ENCODE data around the gene SENP7. TPM values are rescaled to one million over a fixed set of nuclear protein-coding genes. Genes with fewer than 3 reads are reported as not detected.

SENP7 gene
- total and polyA plus RNA-seq, 2 donors = 29.6 to 37.7 TPM

GRCh38 chr3:101423984-101424888 lies 88.8 kb downstream of the SENP7 start:
- Histone ChIP-seq H3K4me3 (ENCODE audit: low read length in 2 of 2) (no peak overlapping the region), H3K27me3 (ENCODE audit: control insufficient read depth in 2 of 2, insufficient read depth in 1 of 2, low read length in 1 of 2) (no peaks in the 10 kb centered on the region), H3K36me3 (ENCODE audit: control insufficient read depth in 2 of 2, insufficient read depth in 2 of 2, low read length in 1 of 2) (no peaks in the 10 kb centered on the region), H3K4me1 (ENCODE audit: control insufficient read depth in 2 of 2, insufficient read depth in 2 of 2, low read length in 2 of 2) (peaks cover 5% of the 10 kb centered on the region in 2 donors), H3K9me3 (ENCODE audit: control insufficient read depth in 2 of 2, insufficient read depth in 1 of 2, low read length in 1 of 2) (peaks cover 0 to 17% of the 10 kb centered on the region in 2 donors), H3K27ac (ENCODE audit: low read depth in 1 of 2, low read length in 1 of 2) (no peak overlapping the region)
- DNase-seq (ENCODE audit: low read depth in 6 of 9, low spot score in 9 of 9) = no peak
- 95% methylated on average over 11 of the region's 11 CpGs for WGBS

DNA sequence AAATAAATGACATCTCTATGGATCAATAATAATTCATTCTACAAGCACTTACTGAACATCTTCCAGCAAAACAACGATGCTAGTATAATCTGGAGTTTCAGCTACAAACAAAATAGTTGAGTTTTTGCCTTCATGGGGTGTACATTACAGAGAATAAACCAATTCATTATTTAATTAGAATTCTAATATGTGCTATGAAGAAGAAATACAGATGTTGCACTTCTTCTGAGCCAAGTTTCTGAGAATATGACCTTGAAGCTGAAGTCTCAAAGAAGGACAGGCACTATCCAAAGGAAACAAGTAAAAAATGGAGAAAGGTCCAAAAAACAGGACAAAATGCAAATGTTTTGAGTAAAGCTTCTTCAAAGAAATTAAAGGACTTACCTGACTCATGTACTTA lies 94.2 kb downstream of the SENP7 start:
- peaks cover 0 to 6% of the 10 kb centered on the region in 2 donors for H3K9me3 ChIP-seq (ENCODE audit: control insufficient read depth in 2 of 2, insufficient read depth in 1 of 2, low read length in 1 of 2)
- H3K4me3 ChIP-seq (ENCODE audit: low read length in 2 of 2) = no peak overlapping the region
- H3K27ac ChIP-seq (ENCODE audit: low read depth in 1 of 2, low read length in 1 of 2) = no peak overlapping the region
- WGBS = 98% methylated on average over 1 of the region's 1 CpG
- no peaks in the 10 kb centered on the region for H3K27me3 ChIP-seq (ENCODE audit: control insufficient read depth in 2 of 2, insufficient read depth in 1 of 2, low read length in 1 of 2)
- no peak for DNase-seq (ENCODE audit: low read depth in 6 of 9, low spot score in 9 of 9)
- H3K36me3 ChIP-seq (ENCODE audit: control insufficient read depth in 2 of 2, insufficient read depth in 2 of 2, low read length in 1 of 2) = peaks cover 2 to 6% of the 10 kb centered on the region in 2 donors
- peaks cover 0 to 6% of the 10 kb centered on the region in 2 donors for H3K4me1 ChIP-seq (ENCODE audit: control insufficient read depth in 2 of 2, insufficient read depth in 2 of 2, low read length in 2 of 2)

DNA sequence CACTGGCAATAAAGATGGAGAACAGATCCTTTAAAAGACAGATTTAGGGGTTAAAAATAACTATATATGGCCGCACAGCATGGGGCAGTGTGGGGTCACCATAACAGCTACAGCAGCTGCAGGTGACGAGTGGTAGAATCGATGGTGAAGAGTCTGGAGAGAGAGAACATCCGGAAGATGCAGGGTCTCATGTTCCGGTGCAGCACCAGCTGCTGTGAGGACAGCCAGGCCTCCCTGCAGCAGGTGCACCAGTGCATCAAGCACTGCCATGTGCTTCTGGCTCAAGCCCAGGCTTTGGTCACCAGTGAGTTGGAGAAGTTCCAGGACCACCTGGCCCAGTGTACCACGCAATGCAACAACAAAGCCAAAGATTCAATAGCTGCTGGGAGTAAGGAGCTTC lies 98.9 kb downstream of the SENP7 start:
- WGBS = 89% methylated on average over 6 of the region's 6 CpGs

DNA sequence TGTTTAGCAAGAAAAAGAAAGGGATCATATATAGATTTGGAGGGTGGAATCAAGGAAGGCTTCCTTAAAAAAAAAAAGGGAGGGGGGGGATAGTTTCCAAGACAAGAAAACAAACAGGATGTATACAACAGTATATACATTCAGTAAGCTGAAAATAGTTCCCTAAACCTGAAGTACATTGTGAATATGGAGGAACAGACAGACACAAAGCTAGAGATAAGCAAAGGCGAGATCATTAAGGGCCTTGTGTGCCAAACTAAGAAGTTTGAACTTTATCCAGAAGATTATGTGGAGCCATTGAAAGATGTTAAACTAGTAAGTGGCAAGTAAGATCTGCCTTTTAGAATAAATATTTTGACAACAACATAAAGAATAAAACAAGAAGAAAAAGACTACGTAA lies 99.4 kb downstream of the SENP7 start:
- DNase-seq (ENCODE audit: low read depth in 6 of 9, low spot score in 9 of 9) = no peak
- H3K4me1 ChIP-seq (ENCODE audit: control insufficient read depth in 2 of 2, insufficient read depth in 2 of 2, low read length in 2 of 2) = peaks cover 0 to 6% of the 10 kb centered on the region in 2 donors
- WGBS = 97% methylated on average over 2 of the region's 2 CpGs
- H3K27ac ChIP-seq (ENCODE audit: low read depth in 1 of 2, low read length in 1 of 2) = no peak overlapping the region
- no peak overlapping the region for H3K4me3 ChIP-seq (ENCODE audit: low read length in 2 of 2)
- H3K27me3 ChIP-seq (ENCODE audit: control insufficient read depth in 2 of 2, insufficient read depth in 1 of 2, low read length in 1 of 2) = no peaks in the 10 kb centered on the region
- peaks cover 2 to 6% of the 10 kb centered on the region in 2 donors for H3K36me3 ChIP-seq (ENCODE audit: control insufficient read depth in 2 of 2, insufficient read depth in 2 of 2, low read length in 1 of 2)
- no peaks in the 10 kb centered on the region for H3K9me3 ChIP-seq (ENCODE audit: control insufficient read depth in 2 of 2, insufficient read depth in 1 of 2, low read length in 1 of 2)

More for the DNA sequence above, 98.9 kb downstream of the SENP7 start:
- Histone ChIP-seq H3K9me3 (ENCODE audit: control insufficient read depth in 2 of 2, insufficient read depth in 1 of 2, low read length in 1 of 2) (no peaks in the 10 kb centered on the region), H3K4me1 (ENCODE audit: control insufficient read depth in 2 of 2, insufficient read depth in 2 of 2, low read length in 2 of 2) (peaks cover 0 to 6% of the 10 kb centered on the region in 2 donors), H3K4me3 (ENCODE audit: low read length in 2 of 2) (no peak overlapping the region), H3K27ac (ENCODE audit: low read depth in 1 of 2, low read length in 1 of 2) (no peak overlapping the region), H3K36me3 (ENCODE audit: control insufficient read depth in 2 of 2, insufficient read depth in 2 of 2, low read length in 1 of 2) (peaks cover 2 to 6% of the 10 kb centered on the region in 2 donors), H3K27me3 (ENCODE audit: control insufficient read depth in 2 of 2, insufficient read depth in 1 of 2, low read length in 1 of 2) (no peaks in the 10 kb centered on the region)
- DNase-seq (ENCODE audit: low read depth in 6 of 9, low spot score in 9 of 9) = no peak

GRCh38 chr3:101391413-101391950 lies 121.5 kb downstream of the SENP7 start:
- Histone ChIP-seq H3K4me1 (ENCODE audit: control insufficient read depth in 2 of 2, insufficient read depth in 2 of 2, low read length in 2 of 2) (no peaks in the 10 kb centered on the region), H3K27me3 (ENCODE audit: control insufficient read depth in 2 of 2, insufficient read depth in 1 of 2, low read length in 1 of 2) (no peaks in the 10 kb centered on the region), H3K36me3 (ENCODE audit: control insufficient read depth in 2 of 2, insufficient read depth in 2 of 2, low read length in 1 of 2) (peaks cover 7 to 8% of the 10 kb centered on the region in 2 donors), H3K9me3 (ENCODE audit: control insufficient read depth in 2 of 2, insufficient read depth in 1 of 2, low read length in 1 of 2) (peaks cover 2 to 6% of the 10 kb centered on the region in 2 donors), H3K4me3 (ENCODE audit: low read length in 2 of 2) (no peak overlapping the region), H3K27ac (ENCODE audit: low read depth in 1 of 2, low read length in 1 of 2) (no peak overlapping the region)
- no peak for DNase-seq (ENCODE audit: low read depth in 6 of 9, low spot score in 9 of 9)
- WGBS = 95% methylated on average over 1 of the region's 1 CpG

DNA sequence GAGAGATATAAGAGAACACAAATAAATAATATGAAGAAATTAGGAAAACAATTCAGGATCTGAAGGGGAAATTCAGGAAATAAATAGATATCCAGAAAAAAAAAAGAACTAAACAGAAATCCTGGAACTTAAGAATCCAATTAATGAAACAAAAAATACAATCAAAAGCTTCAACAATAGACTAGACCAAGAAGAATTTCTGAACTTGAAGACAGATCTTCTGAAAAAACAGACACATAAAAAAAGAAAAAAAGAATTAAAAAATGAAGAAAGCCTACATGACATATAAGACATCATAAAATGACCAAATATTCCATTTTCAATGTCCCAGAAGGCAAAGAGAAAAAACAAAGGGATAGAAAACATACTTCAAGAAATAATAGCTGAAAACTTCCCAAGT lies 124.3 kb downstream of the SENP7 start:
- Histone ChIP-seq H3K4me1 (ENCODE audit: control insufficient read depth in 2 of 2, insufficient read depth in 2 of 2, low read length in 2 of 2) (no peaks in the 10 kb centered on the region), H3K9me3 (ENCODE audit: control insufficient read depth in 2 of 2, insufficient read depth in 1 of 2, low read length in 1 of 2) (peaks cover 2 to 10% of the 10 kb centered on the region in 2 donors), H3K27ac (ENCODE audit: low read depth in 1 of 2, low read length in 1 of 2) (no peak overlapping the region), H3K36me3 (ENCODE audit: control insufficient read depth in 2 of 2, insufficient read depth in 2 of 2, low read length in 1 of 2) (peaks cover 5 to 11% of the 10 kb centered on the region in 2 donors), H3K4me3 (ENCODE audit: low read length in 2 of 2) (no peak overlapping the region), H3K27me3 (ENCODE audit: control insufficient read depth in 2 of 2, insufficient read depth in 1 of 2, low read length in 1 of 2) (no peaks in the 10 kb centered on the region)
- no peak for DNase-seq (ENCODE audit: low read depth in 6 of 9, low spot score in 9 of 9)

GRCh38 chr3:101387351-101387750 lies 125.7 kb downstream of the SENP7 start:
- peaks cover 2 to 10% of the 10 kb centered on the region in 2 donors for H3K9me3 ChIP-seq (ENCODE audit: control insufficient read depth in 2 of 2, insufficient read depth in 1 of 2, low read length in 1 of 2)
- H3K27ac ChIP-seq (ENCODE audit: low read depth in 1 of 2, low read length in 1 of 2) = no peak overlapping the region
- H3K4me1 ChIP-seq (ENCODE audit: control insufficient read depth in 2 of 2, insufficient read depth in 2 of 2, low read length in 2 of 2) = no peaks in the 10 kb centered on the region
- peaks cover 3 to 11% of the 10 kb centered on the region in 2 donors for H3K36me3 ChIP-seq (ENCODE audit: control insufficient read depth in 2 of 2, insufficient read depth in 2 of 2, low read length in 1 of 2)
- no peak overlapping the region for H3K4me3 ChIP-seq (ENCODE audit: low read length in 2 of 2)
- H3K27me3 ChIP-seq (ENCODE audit: control insufficient read depth in 2 of 2, insufficient read depth in 1 of 2, low read length in 1 of 2) = no peaks in the 10 kb centered on the region
- WGBS = 98% methylated on average over 5 of the region's 5 CpGs
- no peak for DNase-seq (ENCODE audit: low read depth in 6 of 9, low spot score in 9 of 9)

GRCh38 chr3:101384426-101384825 lies 128.6 kb downstream of the SENP7 start:
- H3K27me3 ChIP-seq (ENCODE audit: control insufficient read depth in 2 of 2, insufficient read depth in 1 of 2, low read length in 1 of 2) = no peaks in the 10 kb centered on the region
- H3K36me3 ChIP-seq (ENCODE audit: control insufficient read depth in 2 of 2, insufficient read depth in 2 of 2, low read length in 1 of 2) = peaks cover 3 to 11% of the 10 kb centered on the region in 2 donors
- no peak for DNase-seq (ENCODE audit: low read depth in 6 of 9, low spot score in 9 of 9)
- H3K27ac ChIP-seq (ENCODE audit: low read depth in 1 of 2, low read length in 1 of 2) = no peak overlapping the region
- peaks cover 2 to 10% of the 10 kb centered on the region in 2 donors for H3K9me3 ChIP-seq (ENCODE audit: control insufficient read depth in 2 of 2, insufficient read depth in 1 of 2, low read length in 1 of 2)
- H3K4me3 ChIP-seq (ENCODE audit: low read length in 2 of 2) = no peak overlapping the region
- over 99% methylated on average over 10 of the region's 10 CpGs for WGBS
- no peaks in the 10 kb centered on the region for H3K4me1 ChIP-seq (ENCODE audit: control insufficient read depth in 2 of 2, insufficient read depth in 2 of 2, low read length in 2 of 2)

DNA sequence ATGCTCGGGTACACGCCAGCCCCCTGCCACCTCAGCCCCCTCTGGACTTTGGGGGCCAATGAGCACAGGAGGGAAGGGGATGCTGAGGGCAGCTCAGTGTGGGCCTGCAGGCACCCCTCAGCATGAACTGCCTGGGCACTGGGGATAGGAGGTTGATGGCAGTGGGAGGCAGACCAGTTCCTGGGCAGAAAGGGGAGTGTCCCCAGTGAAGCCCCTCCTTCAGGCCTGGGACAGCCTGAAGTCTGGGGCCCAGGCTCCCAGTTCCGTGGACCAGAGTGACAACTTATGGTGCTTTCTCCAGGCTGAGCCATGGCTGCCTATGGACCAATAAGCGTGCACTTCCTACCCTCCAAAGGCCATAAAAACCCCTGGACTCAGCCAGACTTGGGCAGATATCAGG lies 129.4 kb downstream of the SENP7 start:
- no peak for DNase-seq (ENCODE audit: low read depth in 6 of 9, low spot score in 9 of 9)
- no peak overlapping the region for H3K27ac ChIP-seq (ENCODE audit: low read depth in 1 of 2, low read length in 1 of 2)
- no peak overlapping the region for H3K4me3 ChIP-seq (ENCODE audit: low read length in 2 of 2)
- H3K36me3 ChIP-seq (ENCODE audit: control insufficient read depth in 2 of 2, insufficient read depth in 2 of 2, low read length in 1 of 2) = peaks cover 3 to 11% of the 10 kb centered on the region in 2 donors
- peaks cover 2 to 10% of the 10 kb centered on the region in 2 donors for H3K9me3 ChIP-seq (ENCODE audit: control insufficient read depth in 2 of 2, insufficient read depth in 1 of 2, low read length in 1 of 2)
- WGBS = 98% methylated on average over 4 of the region's 4 CpGs
- H3K4me1 ChIP-seq (ENCODE audit: control insufficient read depth in 2 of 2, insufficient read depth in 2 of 2, low read length in 2 of 2) = no peaks in the 10 kb centered on the region
- H3K27me3 ChIP-seq (ENCODE audit: control insufficient read depth in 2 of 2, insufficient read depth in 1 of 2, low read length in 1 of 2) = no peaks in the 10 kb centered on the region
